Caco-2 (cell line): Measurements from ENCODE around the gene CARD9. TPM values are rescaled to one million over a fixed set of nuclear protein-coding genes. Genes with fewer than 3 reads are reported as not detected.

ENCODE experiments used
- BruUV-seq: library from RNA; stranded (reverse); fragments of 400-500 nt; replicated peaks from 2 replicates; lab custom pipeline; 2021; lab: Mats Ljungman, UMichigan
- CTCF ChIA-PET: fragments of 300-600 bp; sonication (Branson Sonifier 250); formaldehyde crosslinking; loops from one replicate; lab custom pipeline; 2022; ENCODE audit warnings: antibody characterized with exemption; lab: Charles Lee
- POLR2A ChIA-PET: fragments of 300-600 bp; sonication (Branson Sonifier 250); formaldehyde crosslinking; loops from one replicate; lab custom pipeline; 2022; ENCODE audit warnings: antibody characterized with exemption; lab: Charles Lee
- DNase-seq, 2 experiments: peaks; one replicate each; pipeline versions ENCODE4 v3.0.0 to v3.0.0-alpha.2; 2020 to 2022
- H3K27me3 ChIP-seq: replicated peaks from 2 replicates; pipeline ENCODE4 v1.6.0; 2011; ENCODE audit warnings: low read length; ENCODE audit not compliant: control insufficient read depth, insufficient read depth
- H3K36me3 ChIP-seq: 2 replicates; pipeline ENCODE4 v1.5.1; 2011; ENCODE audit warnings: low read length; ENCODE audit not compliant: control insufficient read depth, insufficient read depth
- H3K4me1 ChIP-seq: fragments of 250-450 bp; sonication (Bioruptor Pico); 2 replicates; pipeline ENCODE4 v1.5.1; 2020; ENCODE audit warnings: mild to moderate bottlenecking
- H3K4me3 ChIP-seq: 2 replicates; pipeline ENCODE4 v1.5.1; 2011; ENCODE audit warnings: low read depth, mild to moderate bottlenecking, control low read depth, low read length
- H3K9me3 ChIP-seq: fragments of 250-450 bp; sonication (Bioruptor Pico); 2 replicates; pipeline ENCODE4 v1.5.1; 2020; ENCODE audit warnings: mild to moderate bottlenecking, moderate library complexity
- H3K27ac Mint-ChIP-seq: one replicate; pipeline ENCODE4 v1.8.0; 2022; ENCODE audit warnings: mixed read lengths; ENCODE audit not compliant: unreplicated experiment
- H3K27me3 Mint-ChIP-seq: one replicate; pipeline ENCODE4 v1.8.0; 2022; ENCODE audit warnings: mixed read lengths; ENCODE audit not compliant: insufficient read depth, unreplicated experiment
- H3K36me3 Mint-ChIP-seq: one replicate; pipeline ENCODE4 v1.8.0; 2022; ENCODE audit warnings: mild to moderate bottlenecking, mixed read lengths; ENCODE audit not compliant: insufficient read depth, unreplicated experiment
- H3K4me1 Mint-ChIP-seq: one replicate; pipeline ENCODE4 v1.8.0; 2022; ENCODE audit warnings: low read depth, mixed read lengths; ENCODE audit not compliant: unreplicated experiment
- H3K4me3 Mint-ChIP-seq: one replicate; pipeline ENCODE4 v1.8.0; 2022; ENCODE audit warnings: mild to moderate bottlenecking, moderate library complexity, mixed read lengths; ENCODE audit not compliant: unreplicated experiment
- H3K9me3 Mint-ChIP-seq: one replicate; pipeline ENCODE4 v1.8.0; 2022; ENCODE audit warnings: mixed read lengths; ENCODE audit not compliant: unreplicated experiment
- CTCF ChIP-seq, 2 experiments: fragments of 200-600 bp in 1 of 2; IDR thresholded peaks; 1 replicate in 1 of 2; 2 replicates in 1 of 2; pipeline versions ENCODE4 v1.5.1 to v1.8.0; 2011 to 2022; ENCODE audit warnings: antibody characterized with exemption in 1 of 2, control low read depth in 1 of 2, inconsistent platforms in 1 of 2, low read depth in 1 of 2, low read length in 1 of 2, mild to moderate bottlenecking in 1 of 2, moderate library complexity in 1 of 2; ENCODE audit not compliant: insufficient read depth in 1 of 2, severe bottlenecking in 1 of 2, unreplicated experiment in 1 of 2
- intact Hi-C: fragments of 100-400 bp; cut with micrococcal nuclease; formaldehyde crosslinking; loops from one replicate; pipeline ENCODE4 v1.10.0; 2022; ENCODE audit not compliant: unreplicated experiment
- total RNA-seq: library from RNA; stranded (reverse); gene quantifications from 2 replicates; pipeline ENCODE4 v1.2.3, GENCODE V29; 2022

Gene CARD9
- total RNA-seq, 1 experiment from 2014 or later = 1.7 TPM

DNA sequence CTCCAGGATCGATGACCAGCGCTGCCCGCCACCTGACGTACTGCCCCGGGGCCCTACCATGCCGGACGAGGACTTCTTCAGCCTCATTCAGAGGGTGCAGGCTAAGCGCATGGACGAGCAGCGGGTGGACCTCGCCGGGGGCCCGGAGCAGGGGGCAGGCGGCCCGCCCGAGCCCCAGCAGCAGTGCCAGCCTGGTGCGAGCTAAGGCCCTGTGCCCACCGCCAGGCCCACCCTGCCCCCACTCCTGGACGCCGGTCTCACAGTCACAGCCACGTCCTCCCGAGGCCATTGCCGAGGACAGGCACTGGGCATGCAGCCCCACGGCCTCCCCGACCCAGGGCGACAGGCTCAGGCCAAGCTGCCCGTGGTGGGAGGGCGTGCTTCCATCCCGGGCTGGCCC, 15.5 kb downstream of the CARD9 start:
- H3K4me1 Mint-ChIP-seq = no peaks in the 10 kb centered on the region
- ChIA-PET POLR2A (no interaction called here), CTCF (no interaction called here)
- peaks cover 64% of the 10 kb centered on the region for H3K36me3 Mint-ChIP-seq
- no peak for DNase-seq
- Histone ChIP-seq H3K4me3 (no peak overlapping the region), H3K27me3 (no peaks in the 10 kb centered on the region), H3K4me1 (peaks cover 12% of the 10 kb centered on the region), H3K9me3 (no peaks in the 10 kb centered on the region), H3K36me3 (no peaks in the 10 kb centered on the region; the same call in 1 of the 2 replicates)
- no peak overlapping the region for H3K4me3 Mint-ChIP-seq
- intact Hi-C loops = no loop called here
- no peaks in the 10 kb centered on the region for H3K27me3 Mint-ChIP-seq
- no peak for TF ChIP-seq CTCF (IDR thresholded peaks at IDR 0.05; ENCODE audit: insufficient read depth in 1 of 2, low read depth in 1 of 2, low read length in 1 of 2, severe bottlenecking in 1 of 2, unreplicated experiment in 1 of 2)
- H3K27ac Mint-ChIP-seq = no peak overlapping the region
- BruUV-seq = no TSS peak
- no peaks in the 10 kb centered on the region for H3K9me3 Mint-ChIP-seq

- H3K9me3 ChIP-seq = no peaks in the 10 kb centered on the region
- TF ChIP-seq CTCF (IDR thresholded peaks at IDR 0.05; ENCODE audit: insufficient read depth in 1 of 2, low read depth in 1 of 2, low read length in 1 of 2, severe bottlenecking in 1 of 2, unreplicated experiment in 1 of 2) = no peak
- H3K4me1 Mint-ChIP-seq = no peaks in the 10 kb centered on the region
- DNase-seq = no peak
- H3K27ac Mint-ChIP-seq = no peak overlapping the region
- H3K36me3 ChIP-seq = no peaks in the 10 kb centered on the region; the same call in 1 of the 2 replicates
- ChIA-PET CTCF (no interaction called here), POLR2A (no interaction called here)
- peaks cover 12% of the 10 kb centered on the region for H3K4me1 ChIP-seq
- BruUV-seq = no TSS peak
- H3K4me3 ChIP-seq = no peak overlapping the region
- H3K9me3 Mint-ChIP-seq = no peaks in the 10 kb centered on the region
- H3K27me3 Mint-ChIP-seq = no peaks in the 10 kb centered on the region
- intact Hi-C loops = no loop called here
- H3K27me3 ChIP-seq = no peaks in the 10 kb centered on the region
- H3K4me3 Mint-ChIP-seq = no peak overlapping the region
- H3K36me3 Mint-ChIP-seq = peaks cover 57% of the 10 kb centered on the region
Measured at GRCh38 chr9:136357202-136357725, 16.2 kb downstream of the CARD9 start.

- DNase-seq = no peak
- Mint-ChIP-seq H3K27ac (no peak overlapping the region), H3K27me3 (no peaks in the 10 kb centered on the region), H3K4me3 (no peak overlapping the region), H3K36me3 (peaks cover 48% of the 10 kb centered on the region), H3K4me1 (no peaks in the 10 kb centered on the region), H3K9me3 (no peaks in the 10 kb centered on the region)
- H3K9me3 ChIP-seq = no peaks in the 10 kb centered on the region
- H3K27me3 ChIP-seq = no peaks in the 10 kb centered on the region
- no peaks in the 10 kb centered on the region; the same call in 1 of the 2 replicates for H3K36me3 ChIP-seq
- no peak for TF ChIP-seq CTCF (IDR thresholded peaks at IDR 0.05; ENCODE audit: insufficient read depth in 1 of 2, low read depth in 1 of 2, low read length in 1 of 2, severe bottlenecking in 1 of 2, unreplicated experiment in 1 of 2)
- ChIA-PET POLR2A (no interaction called here), CTCF (no interaction called here)
- BruUV-seq = no TSS peak
- peaks cover 12% of the 10 kb centered on the region for H3K4me1 ChIP-seq
- H3K4me3 ChIP-seq = no peak overlapping the region
- intact Hi-C loops = no loop called here
Measured at GRCh38 chr9:136355616-136356557, 17.6 kb downstream of the CARD9 start.
